HCT116 (cell line): ENCODE measurements around the gene TPT1.

Experiments used
- CTCF ChIP-seq, 3 experiments: fragments of 200-600 bp in 1 of 3; sonication (generic) in 1 of 3; IDR thresholded peaks in 2 of 3; conservative IDR thresholded peaks in 1 of 3; 2 replicates each; pipeline ENCODE4 v1.5.1; 2012 to 2017; ENCODE audit warnings: low read depth in 2 of 3, low read length in 2 of 3, antibody characterized with exemption in 1 of 3, borderline replicate concordance in 1 of 3, control low read depth in 1 of 3, mild to moderate bottlenecking in 1 of 3, mixed read lengths in 1 of 3, mixed run types in 1 of 3, moderate library complexity in 1 of 3; ENCODE audit not compliant: insufficient read depth in 1 of 3
- EZH2 ChIP-seq: fragments of 200-600 bp; sonication (generic); IDR thresholded peaks from 2 replicates; pipeline ENCODE4 v1.6.1; 2017; ENCODE audit warnings: antibody characterized with exemption, mixed run types
- EZH2phosphoT487 ChIP-seq: fragments of 200-600 bp; IDR thresholded peaks from 2 replicates; pipeline ENCODE4 v1.6.1; 2018; ENCODE audit warnings: antibody characterized with exemption, borderline replicate concordance
- FOSL1 ChIP-seq: IDR thresholded peaks from 2 replicates; pipeline ENCODE4 v1.6.1; 2012; ENCODE audit warnings: low read depth
- MAX ChIP-seq: IDR thresholded peaks from 2 replicates; pipeline ENCODE4 v1.6.1; 2012
- POLR2A ChIP-seq: IDR thresholded peaks from 2 replicates; pipeline ENCODE4 v1.7.0; 2011; ENCODE audit warnings: borderline replicate concordance; ENCODE audit not compliant: insufficient read depth, insufficient read length; ENCODE audit errors: extremely low read depth
- POLR2AphosphoS5 ChIP-seq: IDR thresholded peaks from 2 replicates; pipeline ENCODE4 v1.6.1; 2011; ENCODE audit warnings: mild to moderate bottlenecking, low read depth, low read length, moderate library complexity
- SP1 ChIP-seq: IDR thresholded peaks from 2 replicates; pipeline ENCODE4 v1.6.1; 2012; ENCODE audit warnings: low read depth
- YY1 ChIP-seq: IDR thresholded peaks from 2 replicates; pipeline ENCODE4 v1.6.1; 2011; ENCODE audit warnings: low read length, low read depth, moderate library complexity, mild to moderate bottlenecking; ENCODE audit not compliant: insufficient replicate concordance; ENCODE audit errors: extremely low read depth
- ZNF274 ChIP-seq: fragments of 200-500 bp; sonication (Bioruptor generic); IDR thresholded peaks from 2 replicates; pipeline ENCODE4 v1.6.1; 2014; ENCODE audit warnings: mild to moderate bottlenecking, low read depth, low read length, inconsistent platforms

DNA sequence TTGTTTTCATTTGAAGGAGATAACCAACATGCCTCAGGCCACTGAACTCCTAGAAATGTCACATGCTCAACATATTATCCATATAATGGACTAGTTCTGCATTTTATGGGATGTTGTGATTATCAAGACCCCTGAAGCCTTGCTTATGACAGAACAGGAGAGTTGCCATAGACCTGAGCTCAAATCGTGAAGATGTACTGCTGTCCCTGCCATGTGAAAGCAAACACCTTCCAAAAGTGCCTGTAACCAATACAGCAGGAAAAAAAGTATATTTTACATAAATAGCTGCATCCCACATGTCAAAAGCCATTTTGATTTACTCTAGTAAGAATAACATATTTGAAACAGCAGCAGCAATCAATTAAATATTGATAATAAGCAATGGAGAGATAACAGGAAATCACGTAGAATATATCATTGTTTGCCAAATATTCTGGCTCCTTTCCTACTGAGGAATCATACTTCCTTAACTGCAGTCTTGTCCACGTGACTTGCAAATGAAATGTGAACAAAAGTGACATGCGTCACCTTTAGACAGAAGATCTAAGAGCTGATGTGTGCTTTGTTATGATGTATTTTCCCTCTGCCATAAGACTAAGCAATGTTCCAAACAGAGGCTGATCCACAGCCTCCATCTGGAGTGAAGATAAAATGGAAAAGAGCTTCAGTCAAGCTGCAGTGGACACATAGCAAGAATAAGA is 43.6 kb upstream of the TPT1 start:
- TF ChIP-seq POLR2A: no peak
- no peak for TF ChIP-seq CTCF (IDR thresholded peaks at IDR 0.05 in 2 of 3, conservative IDR thresholded peaks at IDR 0.05 in 1 of 3; ENCODE audit: borderline replicate concordance in 1 of 3, insufficient read depth in 1 of 3, low read depth in 2 of 3, low read length in 2 of 3)
- no peak for TF ChIP-seq ZNF274
- no peak for TF ChIP-seq POLR2AphosphoS5
- no peak for TF ChIP-seq SP1
- TF ChIP-seq MAX: no peak
- no peak for TF ChIP-seq EZH2
- TF ChIP-seq YY1: no peak
- no peak for TF ChIP-seq FOSL1
- no peak for TF ChIP-seq EZH2phosphoT487
